Endothelial cell of umbilical vein (primary cell): ENCODE measurements around the gene ZBTB9.

ENCODE experiments used
- EZH2 ChIP-seq: IDR thresholded peaks from 2 replicates; pipeline ENCODE4 v1.6.1; 2012; ENCODE audit warnings: borderline replicate concordance, low read depth, mild to moderate bottlenecking, moderate library complexity, low read length, inconsistent platforms; ENCODE audit not compliant: severe bottlenecking
- MAX ChIP-seq: IDR thresholded peaks from 2 replicates; pipeline ENCODE4 v1.6.1; 2011; ENCODE audit not compliant: insufficient read depth, insufficient read length
- MYC ChIP-seq: IDR thresholded peaks from one replicate; pipeline ENCODE4 v1.6.1; 2011; ENCODE audit warnings: mild to moderate bottlenecking, low read depth, low read length
- POLR2A ChIP-seq: IDR thresholded peaks from 2 replicates; pipeline ENCODE4 v1.6.1; 2012; ENCODE audit warnings: low read depth, mild to moderate bottlenecking, control low read depth, low read length
- POLR2AphosphoS5 ChIP-seq: IDR thresholded peaks from 2 replicates; pipeline ENCODE4 v1.6.1; 2012; ENCODE audit warnings: low read depth, mild to moderate bottlenecking, control low read depth, low read length, moderate library complexity; ENCODE audit not compliant: insufficient read depth
- TF ChIP-seq, protein P1 (sequence below), 2 donors: IDR thresholded peaks; 1 replicate in 1 of 2; 2 replicates in 1 of 2; pipeline ENCODE4 v1.5.1; 2011; ENCODE audit warnings: low read length in 2 of 2, mild to moderate bottlenecking in 2 of 2, moderate library complexity in 2 of 2, control low read depth in 1 of 2, inconsistent platforms in 1 of 2, low read depth in 1 of 2; ENCODE audit not compliant: insufficient read depth in 1 of 2; ENCODE audit errors: extremely low read depth in 1 of 2

DNA sequence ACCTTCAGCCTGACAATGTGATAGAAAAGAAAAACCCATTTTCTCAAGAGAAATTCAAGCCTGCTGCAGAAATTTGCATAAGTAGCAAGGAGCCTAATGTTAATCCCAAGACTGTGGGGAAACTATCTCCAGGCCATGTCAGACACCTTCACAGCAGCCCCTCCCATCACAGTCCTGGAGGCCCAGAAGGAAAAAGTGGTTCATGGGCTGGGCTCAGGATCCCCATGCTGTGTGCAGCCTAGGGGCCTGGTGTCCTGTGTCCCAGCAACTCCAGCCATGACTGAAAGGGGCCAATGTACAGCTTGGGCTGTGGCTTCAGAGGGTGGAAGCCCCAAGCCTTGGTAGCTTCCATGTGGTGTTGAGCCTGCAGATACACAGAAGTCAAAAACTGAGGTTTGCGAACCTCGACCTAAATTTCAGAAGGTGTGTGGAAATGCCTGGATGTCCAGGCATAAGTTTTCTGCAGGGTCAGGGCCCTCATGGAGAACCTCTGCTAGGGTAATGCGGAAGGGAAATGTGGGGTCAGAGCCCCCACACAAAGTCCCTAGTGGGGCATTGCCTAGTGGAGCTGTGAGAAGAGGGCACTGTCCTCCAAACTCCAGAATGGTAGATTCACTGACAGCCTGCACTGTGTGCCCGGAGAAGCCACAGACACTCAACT is 11.8 kb downstream of the ZBTB9 start:
- TF ChIP-seq, protein P1, sequence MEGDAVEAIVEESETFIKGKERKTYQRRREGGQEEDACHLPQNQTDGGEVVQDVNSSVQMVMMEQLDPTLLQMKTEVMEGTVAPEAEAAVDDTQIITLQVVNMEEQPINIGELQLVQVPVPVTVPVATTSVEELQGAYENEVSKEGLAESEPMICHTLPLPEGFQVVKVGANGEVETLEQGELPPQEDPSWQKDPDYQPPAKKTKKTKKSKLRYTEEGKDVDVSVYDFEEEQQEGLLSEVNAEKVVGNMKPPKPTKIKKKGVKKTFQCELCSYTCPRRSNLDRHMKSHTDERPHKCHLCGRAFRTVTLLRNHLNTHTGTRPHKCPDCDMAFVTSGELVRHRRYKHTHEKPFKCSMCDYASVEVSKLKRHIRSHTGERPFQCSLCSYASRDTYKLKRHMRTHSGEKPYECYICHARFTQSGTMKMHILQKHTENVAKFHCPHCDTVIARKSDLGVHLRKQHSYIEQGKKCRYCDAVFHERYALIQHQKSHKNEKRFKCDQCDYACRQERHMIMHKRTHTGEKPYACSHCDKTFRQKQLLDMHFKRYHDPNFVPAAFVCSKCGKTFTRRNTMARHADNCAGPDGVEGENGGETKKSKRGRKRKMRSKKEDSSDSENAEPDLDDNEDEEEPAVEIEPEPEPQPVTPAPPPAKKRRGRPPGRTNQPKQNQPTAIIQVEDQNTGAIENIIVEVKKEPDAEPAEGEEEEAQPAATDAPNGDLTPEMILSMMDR (IDR thresholded peaks at IDR 0.05; ENCODE audit: extremely low read depth in 1 of 2, insufficient read depth in 1 of 2, low read depth in 1 of 2, low read length in 2 of 2): no peak
- TF ChIP-seq MYC (no peak), EZH2 (no peak), POLR2A (no peak), POLR2AphosphoS5 (no peak), MAX (no peak)
